ENCODE data around the gene TNFRSF14.
"Not testable (repeated sequence)": the region's sequence is repeated elsewhere in the genome, so short reads cannot be mapped to it uniquely, and the experiment has no call there.

TNFRSF14 gene

DNA sequence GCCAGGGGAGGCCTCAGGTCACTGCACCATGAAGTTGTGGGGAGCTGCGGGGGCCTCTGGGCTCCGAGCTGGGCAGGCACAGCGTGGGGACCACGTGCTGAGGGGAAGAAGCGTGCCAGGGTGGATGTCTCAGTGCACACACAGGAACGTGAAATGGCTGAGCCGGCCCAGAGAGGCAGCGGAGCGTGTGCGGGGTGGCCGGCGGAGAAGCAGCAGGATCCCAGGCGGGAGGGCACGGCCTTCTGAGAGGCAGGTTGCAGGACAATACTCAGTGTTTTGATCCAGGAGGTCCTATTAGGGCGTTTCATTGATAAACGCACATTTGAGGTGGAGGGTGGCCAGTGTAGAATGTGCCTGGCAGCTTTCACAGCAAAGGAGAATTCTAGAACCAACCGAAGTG, 12.9 kb downstream of the TNFRSF14 start:
- no peak for FAIRE-seq

DNA sequence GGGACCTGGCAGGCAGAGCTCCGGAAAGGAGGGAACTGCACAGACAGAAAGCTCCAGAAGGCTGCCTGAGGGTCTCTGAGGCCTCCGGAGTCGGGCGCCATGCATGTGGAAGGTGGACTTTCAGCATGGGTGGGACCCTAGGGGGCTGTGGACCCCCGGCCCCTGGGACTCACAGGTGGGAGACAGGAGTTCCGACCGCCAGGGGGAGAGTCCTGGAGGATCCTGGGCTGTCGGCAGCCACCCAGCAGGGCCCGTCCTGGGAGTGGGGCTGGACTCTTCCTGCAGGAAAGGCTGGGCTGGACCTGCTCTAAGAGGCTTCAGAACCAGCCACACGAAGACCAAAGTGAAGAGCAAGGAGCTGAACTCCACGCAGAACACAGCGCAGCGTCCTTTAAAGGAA, 13.5 kb downstream of the TNFRSF14 start:
- not testable (repeated sequence) for FAIRE-seq

DNA sequence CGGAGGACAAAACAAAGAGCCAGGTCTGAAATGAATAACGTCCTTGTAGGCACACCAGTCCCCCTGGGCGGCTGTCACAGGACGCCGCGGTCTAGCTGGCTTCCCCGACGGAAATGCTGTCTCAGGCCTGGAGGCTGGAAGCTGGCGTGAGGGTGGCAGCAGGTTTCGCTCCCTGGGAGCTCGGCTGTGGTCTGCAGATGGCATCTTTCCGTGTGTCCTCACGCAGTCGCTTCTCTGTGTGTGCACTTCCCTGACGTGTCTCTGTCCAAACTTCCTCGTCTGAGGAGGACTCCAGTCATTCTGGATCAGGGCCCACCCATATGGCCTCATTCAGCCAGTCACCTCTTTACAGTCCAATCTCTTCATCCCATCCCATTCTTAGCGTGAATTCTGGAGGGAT, 14.2 kb downstream of the TNFRSF14 start:
- no peak for FAIRE-seq

DNA sequence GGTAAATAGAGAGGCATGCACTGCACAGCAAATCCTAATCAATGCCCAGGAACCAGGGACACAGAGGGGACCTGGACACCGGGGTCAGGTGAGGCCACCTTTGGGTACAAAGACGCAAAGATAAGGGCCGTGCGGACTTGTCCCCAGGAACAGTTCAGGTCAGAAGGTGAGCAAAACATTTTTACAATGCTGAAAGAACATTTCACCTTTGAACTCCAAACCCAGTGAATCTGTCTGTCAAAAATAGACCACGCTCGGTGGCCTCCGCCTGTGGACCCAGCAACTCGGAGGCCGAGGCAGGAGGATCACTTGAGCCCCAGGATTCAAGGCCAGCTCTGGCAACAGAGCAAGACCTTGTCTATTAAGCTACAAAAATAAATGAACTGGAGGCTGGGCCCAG, 15.2 kb downstream of the TNFRSF14 start:
- FAIRE-seq = no peak

DNA sequence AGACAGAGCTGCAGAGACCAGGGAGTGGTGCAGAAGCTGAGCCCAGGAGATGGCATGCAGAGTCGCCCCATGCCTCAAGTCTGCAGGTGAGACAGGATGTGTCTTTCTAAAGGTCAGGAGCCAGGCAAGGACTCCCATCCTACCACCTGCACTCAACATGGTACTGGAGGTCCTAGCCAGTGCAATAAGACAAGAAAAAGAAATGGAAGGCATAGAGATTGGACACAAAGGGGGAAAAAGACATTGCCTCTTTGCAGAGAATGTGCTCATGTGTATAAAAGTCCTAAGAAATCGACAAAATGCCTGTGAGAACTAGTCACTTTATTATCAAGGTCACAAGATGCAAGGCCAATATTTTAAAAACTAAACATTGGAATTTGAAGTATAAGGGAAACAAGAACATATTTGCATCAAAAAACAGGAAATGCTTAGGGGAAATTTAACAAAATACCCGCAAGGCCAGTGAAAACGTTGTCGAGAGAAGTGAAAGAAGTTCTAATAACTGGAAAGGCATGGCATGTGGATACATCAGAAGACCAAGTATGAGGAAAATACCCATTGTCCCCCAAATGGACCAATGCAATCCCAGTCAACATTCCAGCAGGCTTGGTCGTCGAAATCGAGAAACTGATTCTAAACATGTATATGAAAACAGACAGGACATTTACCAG, 17.2 kb downstream of the TNFRSF14 start:
- FAIRE-seq = no peak

DNA sequence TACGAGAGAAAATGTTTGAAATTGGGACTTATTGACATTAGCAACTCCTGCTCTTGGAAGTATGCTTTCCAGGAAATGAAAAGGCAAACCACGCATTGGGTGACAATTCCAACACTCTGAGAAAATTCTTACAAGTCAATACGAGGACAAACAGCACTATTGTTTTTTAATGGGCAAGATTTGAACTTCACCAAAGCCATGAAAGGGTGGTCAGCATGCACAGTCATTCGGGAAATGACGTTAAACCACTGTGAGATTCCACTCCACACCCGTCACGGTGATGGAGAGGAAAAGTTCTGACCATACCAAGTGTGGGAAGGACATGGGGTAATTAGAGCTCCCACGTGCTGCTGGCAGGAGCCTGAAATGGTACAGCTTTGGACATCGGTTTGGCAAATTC, 18.2 kb downstream of the TNFRSF14 start:
- FAIRE-seq = no peak

DNA sequence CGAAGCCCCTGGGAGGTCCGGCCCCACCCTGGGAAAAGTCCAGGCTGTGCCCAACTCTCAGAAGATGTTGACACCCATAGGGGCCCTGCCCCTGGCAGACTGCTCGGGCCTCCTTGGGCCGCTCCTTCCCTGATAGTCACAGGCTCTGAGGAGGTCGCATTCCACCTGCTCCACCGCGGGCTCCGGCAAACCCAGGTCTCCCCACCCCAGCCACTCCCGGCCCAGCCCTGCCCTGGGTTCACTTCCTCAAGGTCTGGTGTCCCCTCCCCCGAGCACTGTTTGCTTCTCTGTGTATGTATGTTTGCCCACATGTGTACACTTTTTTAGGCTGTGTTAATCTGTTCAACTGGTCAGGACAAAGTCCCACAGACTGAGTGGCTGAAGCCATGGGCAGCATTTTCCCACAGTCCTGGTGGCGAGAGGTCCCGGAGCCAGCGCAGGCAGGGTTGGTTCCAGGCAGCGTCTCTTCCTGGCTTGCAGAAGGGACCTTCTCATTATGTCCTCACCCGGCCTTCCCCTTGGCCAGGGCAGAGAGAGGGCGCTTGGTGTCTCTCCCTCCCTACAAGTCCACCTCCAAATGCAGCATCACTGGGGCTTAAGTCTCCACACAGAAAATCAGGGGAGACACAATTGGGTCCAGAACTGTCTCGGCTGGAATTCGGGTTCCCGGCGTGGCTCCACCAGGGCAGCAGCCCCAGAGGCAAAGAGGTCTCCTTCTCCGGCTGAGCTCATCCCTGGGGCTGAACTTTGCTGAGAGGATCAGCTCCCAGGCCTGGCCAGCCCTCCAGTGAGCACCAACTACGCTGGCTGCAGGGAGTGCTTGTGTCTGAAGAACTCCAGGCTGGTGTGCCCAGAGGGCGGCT, 19.9 kb downstream of the TNFRSF14 start:
- peak; percentile 60 for FAIRE-seq

DNA sequence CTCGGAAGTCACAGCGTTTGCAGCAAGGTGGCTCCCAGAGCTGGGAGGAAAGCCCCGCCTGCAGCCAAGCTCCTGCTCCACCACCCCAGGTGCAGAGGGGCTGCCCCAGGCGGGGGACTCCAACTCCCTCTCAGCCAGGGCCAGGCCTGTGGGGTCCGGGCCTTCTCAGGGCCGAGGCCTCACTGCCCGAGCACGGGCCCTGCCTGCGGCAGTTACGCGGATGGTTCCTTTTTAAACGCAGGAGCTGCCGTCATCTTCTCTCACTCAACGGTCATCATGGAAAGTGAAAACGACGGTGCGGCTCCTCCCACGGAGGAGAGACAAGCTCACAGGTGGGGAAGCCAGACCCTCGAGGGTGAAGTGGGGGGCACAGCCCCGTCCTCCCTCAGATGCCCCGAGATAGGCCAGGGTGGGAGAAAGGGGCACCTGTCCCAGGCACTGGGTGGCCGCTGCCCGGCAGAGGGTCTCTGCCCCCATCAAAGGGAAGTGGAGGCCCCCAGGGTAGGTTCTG, 21.4 kb downstream of the TNFRSF14 start:
- FAIRE-seq = not testable (repeated sequence)

DNA sequence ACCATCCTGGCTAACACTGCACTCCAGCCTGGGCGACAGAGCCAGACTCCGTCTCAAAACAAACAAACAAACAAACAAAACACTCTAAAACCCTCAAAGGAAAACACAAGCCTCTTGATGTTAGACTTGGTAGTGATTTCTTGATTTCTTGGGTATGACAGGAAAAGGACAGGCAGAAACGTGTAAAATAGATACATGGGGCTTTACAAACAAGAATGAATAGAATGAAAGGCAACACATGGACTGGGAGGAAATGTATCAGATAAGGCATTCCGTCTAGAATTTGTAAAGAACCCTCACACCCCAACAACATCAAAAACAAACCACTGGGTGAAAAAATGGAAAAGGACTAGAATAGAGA, 22.6 kb downstream of the TNFRSF14 start:
- FAIRE-seq = no peak

DNA sequence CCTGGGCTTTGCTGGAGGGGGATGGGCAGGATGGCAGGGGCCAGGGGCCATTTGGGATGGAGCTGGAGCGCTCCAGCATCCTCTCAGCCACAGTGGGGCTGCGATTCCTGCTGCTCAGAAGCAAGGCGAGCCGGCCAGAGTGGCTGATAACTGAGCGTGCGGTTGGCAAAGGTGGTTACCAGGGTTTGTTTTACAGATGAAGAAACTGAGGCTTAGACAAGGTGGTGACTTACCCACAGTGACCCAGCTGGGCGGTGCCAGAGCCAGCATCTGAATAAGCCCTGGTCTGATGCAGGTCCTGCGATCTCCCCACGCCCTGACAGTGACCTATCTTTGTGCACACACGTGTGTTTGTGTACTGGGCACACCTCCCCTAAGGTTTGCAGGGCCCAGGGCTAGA, 24.5 kb downstream of the TNFRSF14 start:
- FAIRE-seq = no peak

DNA sequence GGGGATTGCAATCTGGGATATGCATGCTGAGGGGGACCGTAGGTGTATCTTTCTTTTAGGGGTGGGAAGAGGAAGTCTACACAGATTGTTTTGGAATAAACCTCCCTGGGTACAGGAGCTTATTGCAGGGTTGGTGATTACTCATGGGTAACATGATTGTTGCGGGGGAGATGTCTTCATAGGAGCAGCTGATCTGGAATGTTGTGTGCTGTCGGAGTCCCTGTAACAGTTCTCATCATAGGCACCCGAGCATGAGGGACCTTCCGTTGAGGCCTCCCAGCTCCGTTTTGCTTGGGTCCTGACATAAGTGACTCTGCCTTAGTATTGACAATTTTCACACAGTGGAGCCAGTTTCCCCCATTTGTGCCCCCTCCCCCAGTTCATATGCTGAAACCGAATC, 26.2 kb downstream of the TNFRSF14 start:
- FAIRE-seq = no peak

DNA sequence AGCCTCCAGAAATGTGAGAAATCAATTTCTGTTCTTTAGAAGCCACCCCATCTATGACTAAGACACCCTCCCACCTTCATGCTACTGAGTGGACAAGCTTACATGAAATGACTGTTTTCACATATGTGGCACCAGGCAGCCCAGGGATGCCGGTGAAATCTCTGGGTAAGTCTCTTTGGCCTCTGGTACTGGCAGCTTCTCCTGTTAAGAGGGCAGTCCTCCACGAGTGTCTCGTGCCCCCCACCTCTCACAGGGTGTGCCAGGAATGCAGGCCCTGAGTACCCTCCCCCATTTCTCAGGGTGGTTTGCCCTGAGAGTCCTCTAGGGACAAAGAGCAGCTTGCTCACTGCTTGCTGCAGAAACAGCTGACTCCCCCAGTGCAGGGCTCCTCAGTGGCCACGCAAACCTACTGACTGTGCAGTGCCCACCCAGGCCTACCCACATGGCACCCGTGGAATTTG, 27.2 kb downstream of the TNFRSF14 start:
- FAIRE-seq = no peak

DNA sequence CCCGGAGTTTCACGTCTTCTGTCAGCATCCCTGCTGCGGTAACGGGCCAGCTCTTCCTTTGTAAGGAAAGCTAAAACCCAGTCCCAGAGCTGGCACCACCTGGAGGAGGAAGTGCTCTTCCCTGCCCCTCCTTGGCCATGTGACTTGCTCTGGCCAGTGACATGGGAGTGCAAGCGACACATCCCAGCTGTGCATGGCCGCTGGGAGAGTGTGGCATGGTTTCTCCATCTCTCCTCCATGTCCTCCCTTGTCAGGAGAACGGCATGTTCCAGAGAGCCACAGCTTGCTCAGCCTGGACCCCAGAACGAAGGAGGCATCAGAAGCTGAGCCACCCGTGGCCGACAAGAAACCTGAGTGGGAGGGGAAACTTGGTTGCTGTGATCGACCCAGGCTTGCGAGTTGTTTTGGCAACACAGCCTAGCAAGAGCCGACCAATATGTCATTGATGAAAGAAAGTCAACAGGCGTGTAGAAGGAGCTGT, 27.7 kb downstream of the TNFRSF14 start:
- no peak for FAIRE-seq

DNA sequence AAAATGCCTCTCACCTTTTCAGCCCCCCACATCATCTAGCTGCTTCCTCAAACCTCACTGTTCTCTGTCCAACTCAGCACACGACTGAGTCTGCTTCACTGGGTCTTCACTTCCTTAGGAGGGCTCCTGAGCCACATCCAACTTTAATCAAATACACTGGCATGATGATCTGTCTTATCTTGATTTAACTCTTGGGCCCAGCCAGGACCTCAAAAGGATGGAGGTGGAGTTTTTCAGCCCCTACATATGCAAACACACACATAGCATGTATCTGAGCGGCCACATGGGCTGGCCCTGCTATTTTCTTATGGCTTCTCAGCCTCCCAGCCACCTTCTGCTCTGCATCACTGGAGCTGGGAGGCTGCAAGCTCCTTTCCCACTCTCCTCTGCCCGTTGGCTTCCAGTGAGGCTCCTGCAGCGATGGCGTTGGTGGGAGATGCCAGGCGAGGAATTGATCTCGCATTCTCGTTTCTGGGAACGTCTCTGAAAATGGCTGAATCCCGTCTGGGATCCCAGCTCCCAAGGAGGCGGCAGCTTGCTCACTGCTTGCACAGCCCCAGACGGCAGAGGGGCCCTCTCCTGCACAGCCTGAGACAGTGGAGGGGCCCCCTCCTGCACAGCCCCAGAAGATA, 28.6 kb downstream of the TNFRSF14 start:
- no peak for FAIRE-seq

DNA sequence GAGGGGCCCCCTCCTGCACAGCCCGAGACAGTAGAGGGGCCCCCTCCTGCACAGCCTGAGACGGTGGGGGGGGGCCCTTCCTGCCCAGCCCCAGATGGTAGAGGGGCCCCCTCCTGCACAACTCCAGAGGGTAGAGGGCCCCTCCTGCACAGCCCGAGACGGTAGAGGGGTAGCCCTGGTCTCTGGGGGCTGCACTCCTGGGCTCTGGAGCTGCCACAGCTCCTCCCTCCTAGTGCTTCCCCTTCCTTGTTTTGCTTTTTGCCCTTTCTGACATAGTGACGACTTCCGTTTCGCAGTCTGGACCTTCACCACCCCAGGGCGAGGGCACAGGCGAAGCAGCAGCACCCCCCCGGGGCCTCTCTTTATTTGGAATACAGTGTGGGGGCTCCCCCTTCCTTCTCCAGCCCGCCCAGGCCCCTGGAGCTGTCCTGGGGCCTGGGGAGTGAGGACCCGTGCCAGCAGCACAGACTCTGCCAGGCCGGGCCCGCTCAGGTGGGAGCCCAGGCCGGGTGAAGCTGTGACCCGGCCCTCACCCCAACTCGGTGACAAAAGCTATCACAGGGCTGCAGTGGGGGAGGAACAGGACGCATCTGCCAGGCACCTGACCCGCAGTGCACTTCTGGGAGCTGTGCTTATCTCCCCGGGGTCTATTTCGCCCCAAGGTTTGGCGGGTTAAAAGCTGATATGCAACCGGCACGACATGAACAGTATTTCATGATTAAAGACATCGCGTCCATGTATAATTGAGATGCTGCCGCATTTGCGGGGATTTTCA, 29.3 kb downstream of the TNFRSF14 start:
- FAIRE-seq = no peak

DNA sequence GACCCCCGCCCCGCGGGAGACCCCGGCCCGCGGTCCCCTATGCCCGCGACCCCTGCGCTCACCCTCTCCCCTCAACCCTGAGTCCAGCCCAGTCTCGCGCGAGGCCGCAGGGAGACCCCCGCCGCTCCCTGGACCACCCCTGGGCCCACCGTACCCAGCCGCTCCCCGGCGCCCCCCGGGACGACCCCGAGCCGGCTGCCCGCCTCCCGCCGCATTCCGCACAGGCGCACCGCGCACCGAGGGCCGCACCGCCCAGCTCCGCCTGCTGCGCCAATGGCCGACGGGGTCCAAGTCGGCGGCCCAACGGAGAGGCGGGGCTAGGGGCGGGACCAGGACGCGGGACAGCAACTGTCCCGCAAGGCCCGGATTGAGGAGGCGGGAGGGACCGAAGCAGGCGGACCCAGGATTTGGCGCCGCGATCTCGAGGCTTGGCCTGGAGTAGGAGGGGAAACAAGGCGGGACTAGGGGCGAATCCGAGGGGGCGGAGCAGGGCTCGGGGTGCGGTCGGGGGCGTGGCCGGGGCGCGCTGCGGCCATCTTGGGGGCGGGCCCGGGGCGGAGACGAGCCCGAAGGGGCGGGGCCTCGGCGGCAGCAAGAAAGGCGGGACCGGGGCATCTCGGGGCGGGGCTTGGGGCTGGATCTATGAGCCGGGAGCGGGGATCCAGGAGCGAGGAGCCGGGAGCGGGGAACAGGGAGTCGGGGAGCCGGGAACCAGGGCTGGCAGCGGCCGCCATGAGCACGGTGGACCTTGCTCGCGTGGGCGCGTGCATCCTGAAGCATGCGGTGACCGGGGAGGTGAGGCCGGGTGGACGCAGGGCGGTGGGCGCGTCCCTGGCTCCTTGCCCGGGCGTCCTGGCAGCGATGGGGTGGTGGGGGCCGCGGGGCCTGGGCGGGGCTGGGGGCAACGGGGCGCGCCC, 30.2 kb downstream of the TNFRSF14 start, which contains the start of gene PRXL2B:
Gene PRXL2B (plus strand): TSS at position 624 of the 917 bp plus-strand sequence. CDS start 109 bp downstream, at position 733.
- no peak for FAIRE-seq

DNA sequence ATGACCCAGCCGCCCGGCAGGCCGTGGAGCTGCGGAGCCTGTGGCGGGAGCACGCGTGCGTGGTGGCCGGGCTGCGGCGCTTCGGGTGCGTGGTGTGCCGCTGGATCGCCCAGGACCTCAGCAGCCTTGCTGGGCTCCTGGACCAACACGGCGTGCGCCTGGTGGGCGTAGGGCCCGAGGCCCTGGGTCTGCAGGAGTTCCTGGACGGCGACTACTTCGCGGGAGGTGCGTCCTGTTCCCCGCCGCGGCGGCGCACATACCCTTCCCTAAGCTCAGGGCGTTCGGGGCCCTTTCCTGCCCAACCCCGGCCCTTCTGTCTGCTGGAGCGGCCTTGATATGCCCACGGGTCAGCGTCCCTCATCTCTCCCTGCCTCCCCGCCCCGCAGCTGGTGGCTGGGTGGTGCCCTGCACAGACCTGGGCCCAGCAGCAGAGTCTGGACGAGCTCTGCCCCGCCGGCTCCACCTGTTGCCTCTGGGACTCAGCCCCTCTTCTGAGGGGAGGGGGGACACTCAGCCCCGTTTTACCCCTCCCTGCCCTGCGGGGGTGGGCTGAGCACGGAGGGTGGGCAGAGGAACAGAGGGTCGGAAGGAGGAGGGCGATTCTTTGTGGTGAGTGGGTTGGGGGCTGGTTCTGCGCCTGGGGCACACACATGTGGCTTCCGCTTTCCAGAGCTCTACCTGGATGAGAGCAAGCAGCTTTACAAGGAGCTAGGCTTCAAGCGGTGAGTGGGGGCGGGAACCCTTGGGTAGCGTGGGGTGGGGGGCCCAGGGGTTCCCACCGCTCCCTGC, 31.1 kb downstream of the TNFRSF14 start:
- FAIRE-seq = no peak

DNA sequence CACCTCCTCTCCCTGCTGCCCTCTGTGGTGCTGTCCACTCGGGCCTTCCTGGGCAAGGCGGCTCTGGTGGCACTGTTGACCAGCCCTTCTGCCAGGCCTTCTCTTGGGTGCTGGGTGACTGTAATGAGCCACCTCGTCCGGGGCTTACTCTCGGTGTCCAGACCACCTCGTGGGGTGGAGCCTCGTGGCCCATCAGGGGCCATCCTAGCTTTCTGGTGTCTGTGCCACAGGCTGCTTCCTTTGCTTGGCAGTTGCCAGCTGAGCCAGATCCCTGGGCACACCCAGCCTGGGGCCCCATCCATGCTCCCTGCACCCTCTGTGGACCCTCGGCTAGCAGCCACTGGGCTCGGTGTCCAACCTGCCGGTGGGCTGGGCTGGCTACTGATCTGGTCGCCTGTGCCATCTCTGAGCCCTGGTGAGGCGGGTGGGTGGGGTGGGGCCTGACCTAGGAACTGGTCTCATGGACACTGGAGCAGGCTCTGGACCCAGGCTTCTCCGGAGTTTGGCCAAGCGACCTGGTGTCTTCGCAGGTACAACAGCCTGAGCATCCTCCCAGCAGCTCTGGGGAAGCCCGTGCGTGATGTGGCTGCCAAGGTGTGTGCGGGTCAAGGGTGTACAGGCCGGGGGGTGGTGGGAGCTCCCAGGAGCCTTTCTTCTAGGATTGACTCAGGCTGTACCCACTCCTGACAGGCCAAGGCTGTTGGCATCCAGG, 31.8 kb downstream of the TNFRSF14 start:
- FAIRE-seq = no peak

DNA sequence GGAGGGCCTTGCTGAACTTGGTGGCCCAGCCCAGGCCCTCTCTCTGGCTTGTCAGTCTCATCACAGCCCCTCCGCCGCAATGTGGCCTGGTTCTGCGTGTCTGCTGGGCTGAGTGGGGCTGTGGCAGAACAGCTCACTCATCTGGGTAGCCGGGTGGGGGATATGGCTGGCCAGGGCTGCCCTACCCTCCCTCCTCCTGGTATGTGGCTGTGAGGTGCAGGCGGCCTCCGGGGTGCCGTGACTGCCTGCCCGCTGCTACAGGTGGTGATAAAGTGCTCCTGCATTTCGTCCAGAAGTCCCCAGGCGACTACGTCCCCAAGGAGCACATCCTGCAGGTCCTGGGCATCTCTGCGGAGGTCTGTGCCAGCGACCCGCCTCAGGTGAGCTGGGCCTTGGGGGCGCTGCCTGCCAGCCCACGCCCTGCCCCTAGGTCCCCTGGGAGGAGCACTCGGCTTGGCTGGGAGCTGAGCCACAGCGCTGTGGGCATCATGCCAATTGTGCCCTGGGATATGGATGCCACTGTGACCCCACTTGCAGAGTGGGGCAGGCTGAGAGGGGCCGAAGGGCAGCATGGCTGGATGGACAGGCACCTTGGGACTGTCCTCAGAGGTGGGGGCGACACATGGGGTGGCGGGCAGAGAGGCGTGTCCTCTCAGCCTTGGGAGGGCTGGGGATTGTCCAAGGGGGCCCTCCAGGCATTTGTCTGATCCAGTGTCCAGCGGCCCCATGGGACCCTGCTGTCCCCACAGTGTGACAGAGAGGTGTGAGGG, 32.7 kb downstream of the TNFRSF14 start:
- no peak for FAIRE-seq
